Caki2 (cell line): ENCODE data around the gene CYP4F2. TPM values are rescaled to one million over a fixed set of nuclear protein-coding genes. Genes with fewer than 3 reads are reported as not detected.
"Not testable (repeated sequence)": the region's sequence is repeated elsewhere in the genome, so short reads cannot be mapped to it uniquely, and the experiment has no call there.

Experiments
- DNase-seq: peaks from one replicate; pipeline ENCODE4 v3.0.0-alpha.2; 2015; ENCODE audit warnings: low read depth
- in situ Hi-C: cut with HindIII; loops from 2 replicates; pipeline ENCODE4 v1.10.0; 2016; ENCODE audit warnings: low sequenced_read_pairs, low pct_unique_long_range_greater_than_20kb, mixed read lengths
- total RNA-seq: library from RNA; depleted of rRNA; stranded (reverse); fragments of >200 nt; shearing (Covaris generic); gene quantifications from 2 replicates; pipeline ENCODE4 v1.2.3, GENCODE V29; 2014; ENCODE audit warnings: low replicate concordance

Gene CYP4F2
- total RNA-seq, 1 experiment from 2014 or later = not detected

- DNase-seq = no peak
- in situ Hi-C loops = no loop called here
These were observed 7.2 kb upstream of the CYP4F2 start for GRCh38 chr19:15905026-15905425.

- in situ Hi-C loops = not testable (repeated sequence)
These were observed 5.0 kb upstream of the CYP4F2 start for GRCh38 chr19:15902898-15903297.

GRCh38 chr19:15902254-15902653, 4.4 kb upstream of the CYP4F2 start:
- in situ Hi-C loops = no loop called here
- DNase-seq = no peak

More at GRCh38 chr19:15902898-15903297, 5.0 kb upstream of the CYP4F2 start:
- DNase-seq = not testable (repeated sequence)

- no peak for DNase-seq
- in situ Hi-C loops = no loop called here
These were observed 2.6 kb upstream of the CYP4F2 start for GRCh38 chr19:15900504-15900903.

GRCh38 chr19:15900032-15900431, 2.2 kb upstream of the CYP4F2 start:
- DNase-seq, in situ Hi-C loops: not testable (repeated sequence)

- not testable (repeated sequence) for DNase-seq
These were observed 1.7 kb upstream of the CYP4F2 start for GRCh38 chr19:15899561-15899960.

GRCh38 chr19:15897026-15897737, 692 bp downstream of the CYP4F2 start:
- in situ Hi-C loops = no loop called here

More at GRCh38 chr19:15899561-15899960, 1.7 kb upstream of the CYP4F2 start:
- in situ Hi-C loops = not testable (repeated sequence)

GRCh38 chr19:15895876-15896430, 1.9 kb downstream of the CYP4F2 start:
- in situ Hi-C loops = no loop called here
- no peak for DNase-seq

More at GRCh38 chr19:15897026-15897737, 692 bp downstream of the CYP4F2 start:
- DNase-seq = no peak

GRCh38 chr19:15894359-15894758, 3.5 kb downstream of the CYP4F2 start:
- DNase-seq = no peak
- in situ Hi-C loops = no loop called here

GRCh38 chr19:15893477-15893876, 4.4 kb downstream of the CYP4F2 start:
- DNase-seq = no peak
- in situ Hi-C loops = no loop called here

- in situ Hi-C loops = no loop called here
- DNase-seq = no peak
These were observed 5.9 kb downstream of the CYP4F2 start for GRCh38 chr19:15892012-15892411.

- in situ Hi-C loops = no loop called here
- no peak for DNase-seq
These were observed 6.4 kb downstream of the CYP4F2 start for GRCh38 chr19:15891434-15891833.

- DNase-seq, in situ Hi-C loops: not testable (repeated sequence)
These were observed 8.5 kb downstream of the CYP4F2 start for GRCh38 chr19:15889339-15889738.

- no peak for DNase-seq
- in situ Hi-C loops = no loop called here
These were observed 12.0 kb downstream of the CYP4F2 start for GRCh38 chr19:15885919-15886318.

- no peak for DNase-seq
- in situ Hi-C loops = no loop called here
These were observed 12.7 kb downstream of the CYP4F2 start for GRCh38 chr19:15885167-15885566.

GRCh38 chr19:15883329-15883728, 14.5 kb downstream of the CYP4F2 start:
- DNase-seq, in situ Hi-C loops: not testable (repeated sequence)

GRCh38 chr19:15874821-15875474, 22.9 kb downstream of the CYP4F2 start:
- DNase-seq = no peak
- in situ Hi-C loops = no loop called here

GRCh38 chr19:15873771-15874170, 24.1 kb downstream of the CYP4F2 start:
- in situ Hi-C loops, DNase-seq: not testable (repeated sequence)

GRCh38 chr19:15871570-15871969, 26.3 kb downstream of the CYP4F2 start:
- no peak for DNase-seq
- in situ Hi-C loops = no loop called here
